Adrenal gland (tissue), 5 donors: ENCODE results near the gene STRN4.

Source experiments
- CTCF ChIP-seq, 6 experiments: fragments of 450-650 bp in 4 of 6; fragments of 200-600 bp in 2 of 6; sonication (generic) in 1 of 6; IDR thresholded peaks; 1 replicate in 5 of 6; 2 replicates in 1 of 6; pipeline versions ENCODE4 v1.5.1 to v1.8.0; 2016 to 2021; ENCODE audit warnings: antibody characterized with exemption in 6 of 6, mild to moderate bottlenecking in 2 of 6, moderate library complexity in 1 of 6
- POLR2A ChIP-seq, 2 donors: fragments of 450-650 bp; IDR thresholded peaks; one replicate each; pipeline ENCODE4 v1.6.1; 2017; ENCODE audit warnings: antibody characterized with exemption in 2 of 2, mild to moderate bottlenecking in 2 of 2, moderate library complexity in 1 of 2
- donor health status: DM: no; HTN: no; CAD: no.

GRCh38 chr19:46787331-46788261 is 41.3 kb upstream of the STRN4 start:
- TF ChIP-seq CTCF (IDR thresholded peaks at IDR 0.05) (no peak), POLR2A (IDR thresholded peaks at IDR 0.05) (no peak)
